HUDEP-2 (cell line): ENCODE measurements around the gene AGO4.

Experiments
- DNase-seq, 76 experiments: peaks; one replicate each; lab custom pipeline; 2025; ENCODE audit not compliant: unreplicated experiment in 76 of 76; lab: John Stamatoyannopoulos, UW

Gene AGO4

GRCh38 chr1:35893051-35893879 is 85.4 kb downstream of the AGO4 start:
- no peak for DNase-seq

- DNase-seq = peak in 47 of 76 experiments; percentile 5 to 68 (median 30)
These were observed 86.4 kb downstream of the AGO4 start for GRCh38 chr1:35894183-35894582.

- no peak for DNase-seq
These were observed 86.8 kb downstream of the AGO4 start for GRCh38 chr1:35894656-35895055.

- peak in 1 of 76 experiments; percentile 4 for DNase-seq
These were observed 92.1 kb downstream of the AGO4 start for GRCh38 chr1:35899941-35900340.

- no peak for DNase-seq
These were observed 93.4 kb downstream of the AGO4 start for GRCh38 chr1:35901235-35901634.

- DNase-seq = no peak
These were observed 94.9 kb downstream of the AGO4 start for GRCh38 chr1:35902671-35903070.
